Gastrocnemius medialis (tissue), 4 donors: ENCODE results near the gene SLC1A7. TPM values are rescaled to one million over a fixed set of nuclear protein-coding genes. Genes with fewer than 3 reads are reported as not detected.

Experiments used
- ATAC-seq, 2 donors: fragments of 150-250 bp; one replicate each; pipeline ENCODE4 v1.9.1; 2016
- DNase-seq, 2 donors: peaks; one replicate each; pipeline ENCODE4 v3.0.0-alpha.2; 2019
- H3K27ac ChIP-seq, 4 donors: fragments of 200-600 bp; sonication (generic); 1 replicate in 1 of 4; 2 replicates in 3 of 4; pipeline ENCODE4 v1.5.1; 2016 to 2018; ENCODE audit warnings: mild to moderate bottlenecking in 2 of 4, moderate library complexity in 1 of 4
- H3K27me3 ChIP-seq, 3 donors: fragments of 200-600 bp; sonication (generic) in 2 of 3; 1 replicate in 1 of 3; 2 replicates in 2 of 3; pipeline versions ENCODE4 v1.5.1 to v1.6.0; 2016 to 2019; ENCODE audit warnings: mild to moderate bottlenecking in 1 of 3, moderate library complexity in 1 of 3
- H3K36me3 ChIP-seq, 2 donors: fragments of 200-600 bp; sonication (generic) in 1 of 2; one replicate each; pipeline ENCODE4 v1.5.1; 2017 to 2018
- H3K4me1 ChIP-seq, 2 donors: fragments of 200-600 bp; sonication (generic) in 1 of 2; one replicate each; pipeline ENCODE4 v1.5.1; 2016 to 2017; ENCODE audit warnings: mild to moderate bottlenecking in 2 of 2
- H3K4me3 ChIP-seq, 4 donors: fragments of 200-600 bp; sonication (generic) in 3 of 4; 1 replicate in 1 of 4; 2 replicates in 3 of 4; pipeline ENCODE4 v1.5.1; 2016 to 2019; ENCODE audit warnings: mild to moderate bottlenecking in 2 of 4
- H3K9me3 ChIP-seq, 3 donors: fragments of 200-600 bp; sonication (generic) in 2 of 3; 1 replicate in 1 of 3; 2 replicates in 2 of 3; pipeline ENCODE4 v1.5.1; 2016 to 2019
- POLR2A ChIP-seq, 2 donors: fragments of 450-650 bp; IDR thresholded peaks; one replicate each; pipeline ENCODE4 v1.6.1; 2017; ENCODE audit warnings: antibody characterized with exemption in 2 of 2, mild to moderate bottlenecking in 2 of 2, moderate library complexity in 2 of 2
- in situ Hi-C, 4 donors: fragments of 200-750 bp; cut with MboI; loops; one replicate each; pipeline versions ENCODE4 v1.15.0 to v1.8.0; 2017; ENCODE audit warnings: low sequenced_read_pairs in 4 of 4
- intact Hi-C: fragments of 100-400 bp; cut with DNase I; formaldehyde crosslinking; loops from one replicate; pipeline ENCODE4 v1.15.1; 2023; ENCODE audit warnings: low total_unique reads
- total RNA-seq, 4 donors: library from RNA; depleted of rRNA; stranded (reverse); fragments of >200 nt; gene quantifications; one replicate each; pipeline versions ENCODE4 v1.1.0 to v1.2.3, GENCODE V29; 2016
- TF ChIP-seq, protein P1 (sequence below), 5 experiments: fragments of 450-650 bp in 3 of 5; fragments of 200-600 bp in 2 of 5; sonication (generic) in 2 of 5; IDR thresholded peaks in 4 of 5; conservative IDR thresholded peaks in 1 of 5; 1 replicate in 4 of 5; 2 replicates in 1 of 5; pipeline ENCODE4 v1.5.1; 2016 to 2019; ENCODE audit warnings: antibody characterized with exemption in 5 of 5, mild to moderate bottlenecking in 3 of 5, moderate library complexity in 3 of 5

Gene SLC1A7
- total RNA-seq, 4 donors from 2014 or later = 0.24 to 1.1 (median 0.25) TPM; not detected in 1

GRCh38 chr1:53116933-53117600 lies 25.4 kb downstream of the SLC1A7 start:
- TF ChIP-seq POLR2A (IDR thresholded peaks at IDR 0.05) = no peak
- TF ChIP-seq, protein P1, sequence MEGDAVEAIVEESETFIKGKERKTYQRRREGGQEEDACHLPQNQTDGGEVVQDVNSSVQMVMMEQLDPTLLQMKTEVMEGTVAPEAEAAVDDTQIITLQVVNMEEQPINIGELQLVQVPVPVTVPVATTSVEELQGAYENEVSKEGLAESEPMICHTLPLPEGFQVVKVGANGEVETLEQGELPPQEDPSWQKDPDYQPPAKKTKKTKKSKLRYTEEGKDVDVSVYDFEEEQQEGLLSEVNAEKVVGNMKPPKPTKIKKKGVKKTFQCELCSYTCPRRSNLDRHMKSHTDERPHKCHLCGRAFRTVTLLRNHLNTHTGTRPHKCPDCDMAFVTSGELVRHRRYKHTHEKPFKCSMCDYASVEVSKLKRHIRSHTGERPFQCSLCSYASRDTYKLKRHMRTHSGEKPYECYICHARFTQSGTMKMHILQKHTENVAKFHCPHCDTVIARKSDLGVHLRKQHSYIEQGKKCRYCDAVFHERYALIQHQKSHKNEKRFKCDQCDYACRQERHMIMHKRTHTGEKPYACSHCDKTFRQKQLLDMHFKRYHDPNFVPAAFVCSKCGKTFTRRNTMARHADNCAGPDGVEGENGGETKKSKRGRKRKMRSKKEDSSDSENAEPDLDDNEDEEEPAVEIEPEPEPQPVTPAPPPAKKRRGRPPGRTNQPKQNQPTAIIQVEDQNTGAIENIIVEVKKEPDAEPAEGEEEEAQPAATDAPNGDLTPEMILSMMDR (IDR thresholded peaks at IDR 0.05 in 4 of 5, conservative IDR thresholded peaks at IDR 0.05 in 1 of 5) = no peak
- intact Hi-C loops (no loop called here), in situ Hi-C loops (no loop called here)
- H3K4me3 ChIP-seq = no peak overlapping the region
- H3K36me3 ChIP-seq = no peaks in the 10 kb centered on the region
- ATAC-seq (no peak), DNase-seq (no peak)
- no peaks in the 10 kb centered on the region for H3K9me3 ChIP-seq
- no peaks in the 10 kb centered on the region for H3K27me3 ChIP-seq
- H3K27ac ChIP-seq = no peak overlapping the region
- H3K4me1 ChIP-seq = no peaks in the 10 kb centered on the region

DNA sequence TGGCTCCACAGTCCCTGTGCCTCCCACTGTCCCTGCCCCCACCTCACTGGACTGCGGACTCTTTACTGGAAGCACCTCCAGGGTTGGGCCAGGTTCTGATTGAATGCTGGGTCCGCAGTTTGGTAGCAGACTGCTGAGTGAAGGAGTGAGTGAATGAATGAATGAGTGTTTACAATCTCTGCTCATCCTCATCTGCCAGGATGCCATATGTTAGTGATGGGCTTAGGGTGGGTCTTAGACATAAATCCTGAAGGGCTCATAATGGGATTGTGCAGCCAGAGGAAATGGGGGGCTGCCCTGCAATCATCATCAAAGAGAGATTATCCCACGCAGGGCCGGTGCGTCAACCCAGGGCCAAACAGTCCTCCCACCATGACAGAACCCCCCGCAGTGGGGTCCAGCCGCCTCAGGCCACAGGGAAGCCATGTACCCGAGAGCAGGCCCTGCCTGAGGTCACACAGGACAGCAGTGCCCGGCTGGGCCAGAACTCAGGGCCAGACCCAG lies 26.1 kb downstream of the SLC1A7 start:
- H3K4me3 ChIP-seq = no peak overlapping the region
- ATAC-seq (no peak), DNase-seq (no peak)
- no peak overlapping the region for H3K27ac ChIP-seq
- no peaks in the 10 kb centered on the region for H3K27me3 ChIP-seq
- intact Hi-C loops = no loop called here
- TF ChIP-seq, protein P1 (IDR thresholded peaks at IDR 0.05 in 4 of 5, conservative IDR thresholded peaks at IDR 0.05 in 1 of 5) = no peak
- no peak for TF ChIP-seq POLR2A (IDR thresholded peaks at IDR 0.05)
- in situ Hi-C loops = no loop called here
- H3K4me1 ChIP-seq = no peaks in the 10 kb centered on the region
- no peaks in the 10 kb centered on the region for H3K36me3 ChIP-seq
- no peaks in the 10 kb centered on the region for H3K9me3 ChIP-seq

- TF ChIP-seq POLR2A (IDR thresholded peaks at IDR 0.05) = no peak
- ATAC-seq = no peak
- Histone ChIP-seq H3K4me1 (no peaks in the 10 kb centered on the region), H3K9me3 (no peaks in the 10 kb centered on the region), H3K36me3 (no peaks in the 10 kb centered on the region), H3K27me3 (no peaks in the 10 kb centered on the region), H3K27ac (no peak overlapping the region), H3K4me3 (no peak overlapping the region)
- intact Hi-C loops (no loop called here), in situ Hi-C loops (no loop called here)
- no peak for DNase-seq
These were observed 26.8 kb downstream of the SLC1A7 start for GRCh38 chr1:53115403-53116306.

GRCh38 chr1:53114581-53115400 lies 27.6 kb downstream of the SLC1A7 start:
- Histone ChIP-seq H3K36me3 (no peaks in the 10 kb centered on the region), H3K9me3 (no peaks in the 10 kb centered on the region), H3K4me1 (peaks cover 0 to 3% of the 10 kb centered on the region in 2 donors), H3K27ac (no peak overlapping the region), H3K4me3 (no peak overlapping the region), H3K27me3 (no peaks in the 10 kb centered on the region)
- in situ Hi-C loops = no loop called here
- DNase-seq (no peak), ATAC-seq (no peak)
- TF ChIP-seq, protein P1 (IDR thresholded peaks at IDR 0.05 in 4 of 5, conservative IDR thresholded peaks at IDR 0.05 in 1 of 5) = no peak
- no peak for TF ChIP-seq POLR2A (IDR thresholded peaks at IDR 0.05)
- intact Hi-C loops = no loop called here
